NCI-H1092 (cell line): ENCODE measurements around the gene ZMIZ1.
"Not testable (repeated sequence)": the region's sequence is repeated elsewhere in the genome, so short reads cannot be mapped to it uniquely, and the experiment has no call there.

Experiments
- DNase-seq: peaks from one replicate; lab custom pipeline; 2025; lab: John Stamatoyannopoulos, UW

Gene ZMIZ1

GRCh38 chr10:79031723-79032122 is 37.0 kb upstream of the ZMIZ1 start:
- no peak for DNase-seq

GRCh38 chr10:79034271-79034876 is 34.4 kb upstream of the ZMIZ1 start:
- no peak for DNase-seq

GRCh38 chr10:79036416-79036815 is 32.4 kb upstream of the ZMIZ1 start:
- DNase-seq, result not testable (repeated sequence)

GRCh38 chr10:79038104-79038840 is 30.5 kb upstream of the ZMIZ1 start:
- DNase-seq, result no peak

GRCh38 chr10:79038841-79039201 is 29.9 kb upstream of the ZMIZ1 start:
- DNase-seq, result no peak

GRCh38 chr10:79042639-79043411 is 25.9 kb upstream of the ZMIZ1 start:
- no peak for DNase-seq

GRCh38 chr10:79044036-79044632 is 24.6 kb upstream of the ZMIZ1 start:
- DNase-seq, result no peak

- no peak for DNase-seq
Observed at GRCh38 chr10:79044846-79045245, 23.9 kb upstream of the ZMIZ1 start.

- no peak for DNase-seq
Observed at GRCh38 chr10:79045566-79046175, 23.1 kb upstream of the ZMIZ1 start.

- DNase-seq, result no peak
Observed at GRCh38 chr10:79046326-79046725, 22.4 kb upstream of the ZMIZ1 start.

GRCh38 chr10:79046741-79047583 is 21.8 kb upstream of the ZMIZ1 start:
- DNase-seq, result no peak

GRCh38 chr10:79047584-79047874 is 21.2 kb upstream of the ZMIZ1 start:
- DNase-seq, result no peak

- DNase-seq, result no peak
Observed at GRCh38 chr10:79047875-79048638, 20.7 kb upstream of the ZMIZ1 start.

GRCh38 chr10:79048639-79049550 is 19.9 kb upstream of the ZMIZ1 start:
- no peak for DNase-seq

GRCh38 chr10:79049931-79050895 is 18.6 kb upstream of the ZMIZ1 start:
- no peak for DNase-seq

- no peak for DNase-seq
Observed at GRCh38 chr10:79050896-79051555, 17.7 kb upstream of the ZMIZ1 start.

- DNase-seq, result no peak
Observed at GRCh38 chr10:79051766-79052165, 17.0 kb upstream of the ZMIZ1 start.
